Panc1 (cell line): ENCODE results near the gene SDR39U1. TPM values are rescaled to one million over a fixed set of nuclear protein-coding genes. Genes with fewer than 3 reads are reported as not detected.

Source experiments
- ATAC-seq: fragments of 200-7000 bp; cut with Tn5 transposase; 2 replicates; pipeline ENCODE4 v1.9.1; 2020; ENCODE audit warnings: mild to moderate bottlenecking, moderate library complexity
- BruUV-seq: library from RNA; stranded (reverse); fragments of 400-500 nt; replicated peaks from 2 replicates; lab custom pipeline; 2021; lab: Mats Ljungman, UMichigan
- CTCF ChIA-PET: fragments of 300-600 bp; sonication (Branson Sonifier 250); formaldehyde crosslinking; loops from one replicate; lab custom pipeline; 2022; ENCODE audit warnings: antibody characterized with exemption; lab: Charles Lee
- POLR2A ChIA-PET: fragments of 300-600 bp; sonication (Branson Sonifier 250); formaldehyde crosslinking; loops from one replicate; lab custom pipeline; 2022; ENCODE audit warnings: antibody characterized with exemption; lab: Charles Lee
- DNase-seq: peaks from one replicate; pipeline ENCODE4 v3.0.0-alpha.2; 2010; ENCODE audit warnings: low read depth, low spot score
- H3K27ac ChIP-seq: 2 replicates; pipeline ENCODE4 v1.5.1; 2011; ENCODE audit warnings: mild to moderate bottlenecking, low read length, inconsistent platforms
- H3K27me3 ChIP-seq: fragments of 200-500 bp; sonication (Bioruptor generic); 2 replicates; pipeline ENCODE4 v1.6.0; 2014; ENCODE audit warnings: low read length, inconsistent platforms; ENCODE audit not compliant: control insufficient read depth, insufficient read depth
- H3K36me3 ChIP-seq: fragments of 200-500 bp; sonication (Bioruptor generic); 2 replicates; pipeline ENCODE4 v1.5.1; 2014; ENCODE audit warnings: inconsistent platforms, mild to moderate bottlenecking, low read length, moderate library complexity; ENCODE audit not compliant: control insufficient read depth, insufficient read depth
- H3K4me1 ChIP-seq: 2 replicates; pipeline ENCODE4 v1.5.1; 2011; ENCODE audit warnings: inconsistent platforms, mild to moderate bottlenecking, low read length, moderate library complexity; ENCODE audit not compliant: control insufficient read depth, insufficient read depth
- H3K4me3 ChIP-seq, 2 experiments: 2 replicates each; pipeline ENCODE4 v1.5.1; 2011 to 2012; ENCODE audit warnings: low read depth in 2 of 2, low read length in 2 of 2, mild to moderate bottlenecking in 2 of 2, inconsistent platforms in 1 of 2, moderate library complexity in 1 of 2
- H3K9me3 ChIP-seq: fragments of 200-500 bp; sonication (Bioruptor generic); 2 replicates; pipeline ENCODE4 v1.5.1; 2014; ENCODE audit warnings: low read depth, mild to moderate bottlenecking, inconsistent platforms, low read length, moderate library complexity; ENCODE audit not compliant: control insufficient read depth, insufficient read depth
- CTCF ChIP-seq: fragments of 450-650 bp; IDR thresholded peaks from 2 replicates; pipeline ENCODE4 v1.5.1; 2017; ENCODE audit warnings: mild to moderate bottlenecking
- POLR2AphosphoS5 ChIP-seq: IDR thresholded peaks from 2 replicates; pipeline ENCODE4 v1.6.1; 2012; ENCODE audit warnings: mild to moderate bottlenecking, low read depth, low read length, moderate library complexity
- REST ChIP-seq, 2 experiments: IDR thresholded peaks; 2 replicates each; pipeline ENCODE4 v1.6.1; 2011 to 2012; ENCODE audit warnings: low read depth in 2 of 2, control low read depth in 1 of 2, low read length in 1 of 2, mild to moderate bottlenecking in 1 of 2, moderate library complexity in 1 of 2; ENCODE audit not compliant: insufficient read depth in 1 of 2
- SIN3A ChIP-seq: IDR thresholded peaks from 2 replicates; pipeline ENCODE4 v1.6.1; 2012; ENCODE audit warnings: low read depth, mild to moderate bottlenecking, low read length, moderate library complexity, borderline replicate concordance; ENCODE audit not compliant: insufficient read depth
- TCF7L2 ChIP-seq: IDR thresholded peaks from 2 replicates; pipeline ENCODE4 v1.6.1; 2011; ENCODE audit warnings: mild to moderate bottlenecking, low read depth, low read length, inconsistent platforms
- in situ Hi-C: cut with HindIII; loops from 2 replicates; pipeline ENCODE4 v1.10.0; 2016; ENCODE audit warnings: low sequenced_read_pairs, low pct_unique_long_range_greater_than_20kb
- intact Hi-C: fragments of 100-400 bp; cut with micrococcal nuclease; formaldehyde crosslinking; loops from one replicate; pipeline ENCODE4 v1.10.0; 2022; ENCODE audit not compliant: unreplicated experiment
- total RNA-seq: library from RNA; stranded (reverse); gene quantifications from one replicate; pipeline ENCODE4 v1.2.1, GENCODE V29; 2021; ENCODE audit not compliant: unreplicated experiment

SDR39U1 gene
- total RNA-seq, 1 experiment from 2014 or later: 54.2 TPM

DNA sequence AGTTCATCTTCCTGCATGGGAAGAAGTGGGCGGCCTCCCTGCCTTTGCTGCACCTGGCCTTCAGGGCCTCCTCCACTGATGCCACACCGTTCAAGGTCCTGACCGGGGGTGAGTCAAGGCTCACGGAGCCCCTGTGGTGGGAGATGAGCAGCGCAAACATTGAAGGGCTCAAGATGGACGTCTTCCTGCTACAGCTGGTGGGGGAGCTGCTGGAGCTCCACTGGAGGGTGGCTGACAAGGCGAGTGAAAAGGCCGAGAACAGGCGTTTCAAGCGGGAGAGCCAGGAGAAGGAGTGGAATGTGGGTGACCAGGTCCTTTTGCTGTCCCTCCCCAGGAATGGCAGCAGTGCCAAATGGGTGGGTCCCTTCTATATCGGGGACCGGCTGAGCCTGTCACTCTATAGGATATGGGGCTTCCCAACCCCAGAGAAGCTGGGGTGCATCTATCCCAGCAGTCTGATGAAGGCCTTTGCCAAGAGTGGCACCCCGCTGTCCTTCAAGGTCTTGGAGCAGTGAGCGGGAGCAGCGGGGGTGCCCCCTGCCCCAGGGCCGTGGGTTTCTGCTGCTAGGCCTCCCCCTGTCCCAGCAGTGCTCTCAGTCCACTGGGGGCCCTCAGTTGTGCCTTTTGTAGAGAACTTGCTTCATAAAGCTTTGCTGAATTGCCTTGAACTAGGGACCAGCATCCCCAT lies 25.5 kb downstream of the SDR39U1 start:
- POLR2A ChIA-PET: no interaction called here

DNA sequence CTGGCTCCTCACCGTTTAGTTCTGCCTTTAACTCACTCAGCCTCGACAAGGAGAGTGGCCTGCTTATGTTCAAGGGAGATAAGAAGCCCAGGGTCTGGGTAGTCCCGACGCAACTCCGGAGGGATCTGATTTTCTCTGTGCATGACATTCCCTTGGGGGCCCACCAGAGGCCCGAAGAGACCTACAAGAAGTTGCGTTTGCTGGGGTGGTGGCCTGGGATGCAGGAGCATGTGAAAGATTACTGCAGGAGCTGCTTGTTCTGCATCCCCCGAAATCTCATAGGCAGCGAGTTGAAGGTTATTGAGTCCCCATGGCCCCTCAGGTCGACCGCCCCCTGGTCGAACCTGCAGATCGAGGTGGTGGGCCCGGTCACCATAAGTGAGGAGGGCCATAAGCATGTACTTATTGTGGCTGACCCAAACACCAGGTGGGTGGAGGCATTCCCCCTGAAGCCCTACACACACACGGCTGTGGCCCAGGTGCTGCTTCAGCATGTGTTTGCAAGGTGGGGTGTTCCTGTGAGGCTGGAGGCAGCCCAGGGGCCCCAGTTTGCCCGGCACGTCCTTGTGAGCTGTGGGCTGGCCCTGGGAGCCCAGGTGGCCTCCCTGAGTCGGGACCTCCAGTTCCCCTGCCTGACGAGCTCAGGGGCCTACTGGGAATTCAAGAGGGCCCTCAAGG lies 26.2 kb downstream of the SDR39U1 start:
- CTCF ChIA-PET: no interaction called here
- Histone ChIP-seq H3K4me1 (no peaks in the 10 kb centered on the region), H3K27ac (no peak overlapping the region), H3K27me3 (no peaks in the 10 kb centered on the region), H3K36me3 (no peaks in the 10 kb centered on the region), H3K9me3 (no peaks in the 10 kb centered on the region), H3K4me3 (no peak overlapping the region)
- in situ Hi-C loops (no loop called here), intact Hi-C loops (no loop called here)
- DNase-seq: no peak
- TF ChIP-seq TCF7L2 (no peak), SIN3A (no peak), POLR2AphosphoS5 (no peak), CTCF (no peak), REST (IDR thresholded peaks at IDR 0.05; ENCODE audit: insufficient read depth in 1 of 2, low read depth in 2 of 2, low read length in 1 of 2) (no peak)
- POLR2A ChIA-PET: no interaction called here
- no TSS peak for BruUV-seq
- ATAC-seq: no peak

More for the DNA sequence above, 25.5 kb downstream of the SDR39U1 start:
- Histone ChIP-seq H3K4me1 (no peaks in the 10 kb centered on the region), H3K9me3 (no peaks in the 10 kb centered on the region), H3K27ac (no peak overlapping the region), H3K4me3 (no peak overlapping the region), H3K36me3 (no peaks in the 10 kb centered on the region), H3K27me3 (no peaks in the 10 kb centered on the region)
- ATAC-seq: no peak
- DNase-seq: no peak
- in situ Hi-C loops (no loop called here), intact Hi-C loops (no loop called here)
- TF ChIP-seq POLR2AphosphoS5 (no peak), SIN3A (no peak)
- CTCF ChIA-PET: no interaction called here
- BruUV-seq: no TSS peak
